ENCODE results near the gene IQGAP1.

Gene IQGAP1

DNA sequence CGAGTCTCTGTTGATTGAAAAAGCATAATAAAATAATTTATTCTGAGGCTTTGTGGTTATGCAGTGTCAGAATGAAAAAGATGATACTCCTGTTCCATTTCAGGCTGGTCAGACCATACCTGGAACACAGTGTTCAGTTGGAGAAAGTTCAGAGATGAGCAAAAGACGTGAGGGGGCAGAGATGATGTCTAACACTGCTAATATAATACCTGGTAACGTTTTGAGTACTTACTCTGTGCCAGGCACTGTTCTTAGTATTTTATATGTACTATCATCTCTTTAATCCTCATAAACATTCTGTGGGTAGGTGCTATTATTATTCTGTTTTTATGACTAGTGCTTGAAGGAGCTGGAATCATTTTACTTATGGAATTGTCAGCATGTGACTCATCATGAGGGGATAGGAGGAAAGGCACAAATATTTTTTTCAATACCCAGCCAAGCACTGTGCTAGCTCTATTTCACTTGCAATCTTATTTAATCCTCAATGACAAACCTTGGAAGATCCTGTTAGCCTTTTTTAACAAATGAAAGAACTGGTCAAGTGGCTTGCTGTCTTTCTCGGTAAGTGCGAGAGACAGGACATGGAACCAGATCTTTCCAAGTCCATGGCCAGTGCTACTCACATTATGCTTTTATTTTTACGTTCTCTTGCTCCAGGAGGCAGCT lies 31.8 kb downstream of the IQGAP1 start:
- ChIA-PET POLR2A (no interaction called here), CTCF (no interaction called here)
- no peaks in the 10 kb centered on the region for H3K36me3 ChIP-seq (ENCODE audit: control insufficient read depth in 4 of 4, insufficient read depth in 4 of 4, low read length in 3 of 4)
- H3K27me3 ChIP-seq (replicated peaks in 2 of 5; ENCODE audit: control insufficient read depth in 4 of 5, insufficient read depth in 5 of 5, low read length in 4 of 5), result peaks cover 0 to 41% (median 26%) of the 10 kb centered on the region in 5 experiments
- H3K27ac ChIP-seq (ENCODE audit: insufficient read depth in 1 of 2, low read depth in 1 of 2, low read length in 2 of 2, poor library complexity in 1 of 2, severe bottlenecking in 2 of 2), result no peak overlapping the region
- no peaks in the 10 kb centered on the region for H3K9me3 ChIP-seq (ENCODE audit: control extremely low read depth in 1 of 5, control insufficient read depth in 4 of 5, insufficient read depth in 2 of 5, low read depth in 1 of 5, low read length in 4 of 5)
- 93% methylated on average over 4 of the region's 6 CpGs for WGBS (ENCODE audit: insufficient coverage)
- no peak for DNase-seq
- no peak overlapping the region for H3K4me3 ChIP-seq (ENCODE audit: control insufficient read depth in 1 of 7, extremely low read depth in 1 of 7, insufficient read depth in 4 of 7, low read depth in 2 of 7, low read length in 6 of 7)
- peaks cover 0 to under 1% (median 0%) of the 10 kb centered on the region in 4 experiments for H3K4me1 ChIP-seq (ENCODE audit: control extremely low read depth in 1 of 4, control insufficient read depth in 4 of 4, insufficient read depth in 4 of 4, low read length in 3 of 4)

DNA sequence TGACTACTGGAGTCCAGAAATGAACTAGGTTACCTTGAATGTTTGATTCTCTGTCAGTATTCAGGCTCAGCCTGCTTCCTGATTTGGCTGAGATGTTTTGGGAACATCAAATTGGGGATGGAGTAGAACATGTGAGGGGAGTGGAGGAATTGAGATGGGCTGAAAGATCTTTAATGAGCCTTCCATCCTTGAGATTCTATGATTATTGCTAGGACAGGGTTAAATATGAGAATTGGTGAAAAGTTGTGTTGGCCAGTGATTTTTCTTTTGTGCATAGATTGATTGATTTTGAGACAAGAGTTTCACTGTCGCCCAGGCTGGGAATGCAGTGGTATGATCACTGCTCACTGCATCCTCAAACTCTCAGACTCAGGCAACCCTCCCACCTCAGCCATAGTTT lies 32.4 kb downstream of the IQGAP1 start:
- H3K27me3 ChIP-seq (replicated peaks in 2 of 5; ENCODE audit: control insufficient read depth in 4 of 5, insufficient read depth in 5 of 5, low read length in 4 of 5), result peaks cover 0 to 36% (median 24%) of the 10 kb centered on the region in 5 experiments
- H3K4me1 ChIP-seq (ENCODE audit: control extremely low read depth in 1 of 4, control insufficient read depth in 4 of 4, insufficient read depth in 4 of 4, low read length in 3 of 4), result no peaks in the 10 kb centered on the region
- H3K36me3 ChIP-seq (ENCODE audit: control insufficient read depth in 4 of 4, insufficient read depth in 4 of 4, low read length in 3 of 4), result no peaks in the 10 kb centered on the region
- no peak for DNase-seq
- no CpG with 5 or more reads among the region's 1 CpG for WGBS (ENCODE audit: insufficient coverage)
- no peak overlapping the region for H3K4me3 ChIP-seq (ENCODE audit: control insufficient read depth in 1 of 7, extremely low read depth in 1 of 7, insufficient read depth in 4 of 7, low read depth in 2 of 7, low read length in 6 of 7)
- H3K27ac ChIP-seq (ENCODE audit: insufficient read depth in 1 of 2, low read depth in 1 of 2, low read length in 2 of 2, poor library complexity in 1 of 2, severe bottlenecking in 2 of 2), result no peak overlapping the region
- H3K9me3 ChIP-seq (ENCODE audit: control extremely low read depth in 1 of 5, control insufficient read depth in 4 of 5, insufficient read depth in 2 of 5, low read depth in 1 of 5, low read length in 4 of 5), result no peaks in the 10 kb centered on the region
- CTCF ChIA-PET, result interaction anchor here (1.4 kb wide), 1 partner anchor 101 kb away, joined by 4 read pairs; no protein-coding TSS in a partner anchor
- POLR2A ChIA-PET, result no interaction called here

DNA sequence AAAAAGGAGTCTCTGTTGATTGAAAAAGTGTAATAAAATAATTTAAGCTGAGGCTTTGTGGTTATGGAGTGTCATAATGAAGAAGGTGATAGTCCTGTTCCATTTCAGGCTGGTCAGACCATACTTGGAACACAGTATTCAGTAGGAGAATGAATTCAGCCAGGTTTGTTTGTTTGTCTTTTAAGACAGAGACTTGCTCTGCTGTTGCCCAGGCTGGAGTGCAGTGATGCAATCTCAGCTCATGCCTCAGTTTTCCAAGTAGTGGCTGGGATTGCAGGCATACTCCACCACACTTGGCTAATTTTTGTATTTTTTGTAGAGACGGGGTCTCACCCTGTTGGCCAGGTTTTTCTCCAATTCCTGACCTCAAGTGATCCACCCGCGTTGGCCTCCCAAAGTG lies 33.5 kb downstream of the IQGAP1 start:
- Histone ChIP-seq H3K4me3 (ENCODE audit: control insufficient read depth in 1 of 7, extremely low read depth in 1 of 7, insufficient read depth in 4 of 7, low read depth in 2 of 7, low read length in 6 of 7) (no peak overlapping the region), H3K4me1 (ENCODE audit: control extremely low read depth in 1 of 4, control insufficient read depth in 4 of 4, insufficient read depth in 4 of 4, low read length in 3 of 4) (no peaks in the 10 kb centered on the region), H3K9me3 (ENCODE audit: control extremely low read depth in 1 of 5, control insufficient read depth in 4 of 5, insufficient read depth in 2 of 5, low read depth in 1 of 5, low read length in 4 of 5) (no peaks in the 10 kb centered on the region), H3K36me3 (ENCODE audit: control insufficient read depth in 4 of 4, insufficient read depth in 4 of 4, low read length in 3 of 4) (peaks cover 0 to 5% (median 1%) of the 10 kb centered on the region in 4 experiments), H3K27ac (ENCODE audit: insufficient read depth in 1 of 2, low read depth in 1 of 2, low read length in 2 of 2, poor library complexity in 1 of 2, severe bottlenecking in 2 of 2) (no peak overlapping the region), H3K27me3 (replicated peaks in 2 of 5; ENCODE audit: control insufficient read depth in 4 of 5, insufficient read depth in 5 of 5, low read length in 4 of 5) (peaks cover 0 to 33% (median 22%) of the 10 kb centered on the region in 5 experiments)
- DNase-seq, result no peak
- no CpG with 5 or more reads among the region's 3 CpGs for WGBS (ENCODE audit: insufficient coverage)
- ChIA-PET POLR2A (no interaction called here), CTCF (interaction anchor here (0.9 to 1.4 kb wide), 4 partner anchors 54 to 102 kb away, joined by 3 to 5 read pairs (median 4); no protein-coding TSS in a partner anchor)

DNA sequence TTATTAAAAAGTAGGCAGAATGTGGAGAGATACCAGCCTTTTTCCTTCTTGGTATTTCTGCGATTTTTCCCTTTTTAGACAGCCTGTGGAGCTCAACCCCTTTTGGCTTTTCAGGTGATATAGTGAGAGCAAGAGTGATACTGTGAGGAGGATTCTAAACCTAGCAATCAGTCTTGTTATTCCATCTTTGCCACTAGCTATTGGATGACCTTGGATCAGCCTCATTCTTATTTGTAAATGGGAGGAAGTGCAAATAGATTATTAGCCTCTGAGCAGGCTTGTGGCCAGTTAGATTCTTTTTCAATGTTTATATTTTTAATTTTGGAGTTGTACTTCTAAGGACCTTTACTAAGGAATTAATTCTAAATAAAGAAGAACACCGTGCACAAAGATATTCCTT lies 34.0 kb downstream of the IQGAP1 start:
- H3K9me3 ChIP-seq (ENCODE audit: control extremely low read depth in 1 of 5, control insufficient read depth in 4 of 5, insufficient read depth in 2 of 5, low read depth in 1 of 5, low read length in 4 of 5), result no peaks in the 10 kb centered on the region
- no peaks in the 10 kb centered on the region for H3K4me1 ChIP-seq (ENCODE audit: control extremely low read depth in 1 of 4, control insufficient read depth in 4 of 4, insufficient read depth in 4 of 4, low read length in 3 of 4)
- WGBS (ENCODE audit: insufficient coverage), result no CpG with 5 or more reads among the region's 2 CpGs
- H3K27ac ChIP-seq (ENCODE audit: insufficient read depth in 1 of 2, low read depth in 1 of 2, low read length in 2 of 2, poor library complexity in 1 of 2, severe bottlenecking in 2 of 2), result no peak overlapping the region
- DNase-seq, result no peak
- CTCF ChIA-PET, result interaction anchor here (0.9 to 1.4 kb wide), 4 partner anchors 53 to 103 kb away, joined by 3 to 5 read pairs (median 4); no protein-coding TSS in a partner anchor
- peaks cover 0 to 7% (median 3%) of the 10 kb centered on the region in 4 experiments for H3K36me3 ChIP-seq (ENCODE audit: control insufficient read depth in 4 of 4, insufficient read depth in 4 of 4, low read length in 3 of 4)
- H3K27me3 ChIP-seq (replicated peaks in 2 of 5; ENCODE audit: control insufficient read depth in 4 of 5, insufficient read depth in 5 of 5, low read length in 4 of 5), result peaks cover 0 to 30% (median 21%) of the 10 kb centered on the region in 5 experiments
- POLR2A ChIA-PET, result no interaction called here
- no peak overlapping the region for H3K4me3 ChIP-seq (ENCODE audit: control insufficient read depth in 1 of 7, extremely low read depth in 1 of 7, insufficient read depth in 4 of 7, low read depth in 2 of 7, low read length in 6 of 7)

DNA sequence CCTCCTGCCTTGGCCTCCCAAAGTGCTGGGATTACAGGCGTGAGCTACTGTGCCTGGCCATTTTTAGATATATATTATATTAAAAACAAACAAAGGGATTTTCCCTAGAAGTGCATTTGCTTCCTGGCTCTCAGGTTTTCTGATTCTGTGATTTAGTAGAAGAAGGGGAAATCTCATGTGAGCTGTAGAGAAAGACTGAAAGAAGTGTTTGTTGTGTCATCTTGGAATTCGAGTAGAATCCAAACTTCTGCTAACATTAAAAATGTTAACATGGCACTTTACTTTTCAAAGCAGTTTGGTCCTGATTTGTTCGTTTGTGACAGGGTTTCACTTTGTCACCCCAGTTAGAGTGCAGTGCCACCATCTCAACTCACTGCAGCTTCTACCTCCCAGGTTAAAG lies 34.9 kb downstream of the IQGAP1 start:
- no peaks in the 10 kb centered on the region for H3K4me1 ChIP-seq (ENCODE audit: control extremely low read depth in 1 of 4, control insufficient read depth in 4 of 4, insufficient read depth in 4 of 4, low read length in 3 of 4)
- no peak overlapping the region for H3K4me3 ChIP-seq (ENCODE audit: control insufficient read depth in 1 of 7, extremely low read depth in 1 of 7, insufficient read depth in 4 of 7, low read depth in 2 of 7, low read length in 6 of 7)
- DNase-seq, result no peak
- H3K27ac ChIP-seq (ENCODE audit: insufficient read depth in 1 of 2, low read depth in 1 of 2, low read length in 2 of 2, poor library complexity in 1 of 2, severe bottlenecking in 2 of 2), result no peak overlapping the region
- peaks cover 0 to 15% (median 5%) of the 10 kb centered on the region in 4 experiments for H3K36me3 ChIP-seq (ENCODE audit: control insufficient read depth in 4 of 4, insufficient read depth in 4 of 4, low read length in 3 of 4)
- ChIA-PET CTCF (interaction anchor here (1.0 kb wide), 1 partner anchor 122 kb away, joined by 3 read pairs; no protein-coding TSS in a partner anchor), POLR2A (no interaction called here)
- H3K9me3 ChIP-seq (ENCODE audit: control extremely low read depth in 1 of 5, control insufficient read depth in 4 of 5, insufficient read depth in 2 of 5, low read depth in 1 of 5, low read length in 4 of 5), result no peaks in the 10 kb centered on the region
- no CpG with 5 or more reads among the region's 3 CpGs for WGBS (ENCODE audit: insufficient coverage)
- peaks cover 0 to 29% (median 21%) of the 10 kb centered on the region in 5 experiments for H3K27me3 ChIP-seq (replicated peaks in 2 of 5; ENCODE audit: control insufficient read depth in 4 of 5, insufficient read depth in 5 of 5, low read length in 4 of 5)

DNA sequence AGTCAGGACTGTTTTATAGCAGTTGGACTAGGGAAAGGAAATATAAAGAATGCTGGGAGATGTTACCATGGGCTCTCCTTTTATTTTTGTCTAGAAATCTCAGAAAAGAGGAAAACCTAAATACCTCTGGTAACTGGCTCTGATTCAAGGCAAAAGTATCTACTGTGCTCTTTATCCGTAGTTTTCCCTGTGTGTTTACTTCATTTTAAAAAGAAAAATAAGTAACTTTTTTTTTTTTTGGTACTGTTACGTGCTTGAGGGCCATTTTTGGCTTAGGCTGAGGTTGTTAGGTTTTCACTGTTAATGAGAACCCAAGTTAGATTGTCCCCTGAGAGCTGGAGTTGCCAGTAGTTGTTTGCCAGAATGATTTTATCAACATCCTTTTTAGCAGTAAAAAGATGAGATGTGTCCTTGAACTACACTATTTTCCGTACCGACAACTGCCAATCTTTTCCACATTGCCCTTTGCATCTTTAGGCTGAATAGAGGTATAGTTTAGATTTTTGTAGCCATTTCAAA lies 35.8 kb downstream of the IQGAP1 start:
- Histone ChIP-seq H3K9me3 (ENCODE audit: control extremely low read depth in 1 of 5, control insufficient read depth in 4 of 5, insufficient read depth in 2 of 5, low read depth in 1 of 5, low read length in 4 of 5) (no peaks in the 10 kb centered on the region), H3K4me3 (ENCODE audit: control insufficient read depth in 1 of 7, extremely low read depth in 1 of 7, insufficient read depth in 4 of 7, low read depth in 2 of 7, low read length in 6 of 7) (no peak overlapping the region), H3K36me3 (ENCODE audit: control insufficient read depth in 4 of 4, insufficient read depth in 4 of 4, low read length in 3 of 4) (peaks cover 0 to 21% (median 7%) of the 10 kb centered on the region in 4 experiments), H3K27me3 (replicated peaks in 2 of 5; ENCODE audit: control insufficient read depth in 4 of 5, insufficient read depth in 5 of 5, low read length in 4 of 5) (peaks cover 0 to 25% (median 18%) of the 10 kb centered on the region in 5 experiments), H3K27ac (ENCODE audit: insufficient read depth in 1 of 2, low read depth in 1 of 2, low read length in 2 of 2, poor library complexity in 1 of 2, severe bottlenecking in 2 of 2) (no peak overlapping the region), H3K4me1 (ENCODE audit: control extremely low read depth in 1 of 4, control insufficient read depth in 4 of 4, insufficient read depth in 4 of 4, low read length in 3 of 4) (no peaks in the 10 kb centered on the region)
- CTCF ChIA-PET, result interaction anchor here (1.7 kb wide), 1 partner anchor 20 kb away, joined by 5 read pairs; no protein-coding TSS in a partner anchor
- POLR2A ChIA-PET, result interaction anchor here (0.6 kb wide), 1 partner anchor 137 kb away, joined by 3 read pairs; no protein-coding TSS in a partner anchor
- DNase-seq, result no peak
- WGBS (ENCODE audit: insufficient coverage), result no CpG with 5 or more reads among the region's 4 CpGs

DNA sequence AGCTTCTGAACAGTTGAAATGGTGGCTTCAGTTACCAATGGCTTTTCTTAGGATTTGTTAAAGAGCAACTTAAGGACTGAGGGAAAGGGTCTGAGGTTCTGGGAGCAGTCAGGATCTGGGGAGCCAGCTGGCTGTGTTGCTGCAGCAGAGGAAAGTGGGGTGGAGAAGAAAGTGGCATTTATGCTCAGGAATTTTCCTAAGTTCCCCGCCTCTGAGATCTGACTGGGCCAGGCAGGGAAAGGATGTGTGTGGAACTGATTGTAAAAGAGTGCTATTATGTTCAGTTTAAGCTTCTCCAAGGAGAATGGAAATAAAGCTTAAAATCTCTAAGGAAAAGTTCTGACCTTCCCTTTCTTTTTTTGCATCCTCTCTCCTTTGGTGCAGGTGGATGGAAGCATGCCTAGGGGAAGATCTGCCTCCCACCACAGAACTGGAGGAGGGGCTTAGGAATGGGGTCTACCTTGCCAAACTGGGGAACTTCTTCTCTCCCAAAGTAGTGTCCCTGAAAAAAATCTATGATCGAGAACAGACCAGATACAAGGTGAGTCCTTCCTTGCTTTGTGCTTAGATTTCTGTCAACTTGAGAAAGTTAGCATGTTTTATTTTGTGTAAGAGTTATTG lies 37.8 kb downstream of the IQGAP1 start:
- DNase-seq, result no peak
- Histone ChIP-seq H3K36me3 (ENCODE audit: control insufficient read depth in 4 of 4, insufficient read depth in 4 of 4, low read length in 3 of 4) (peaks cover 0 to 27% (median 10%) of the 10 kb centered on the region in 4 experiments), H3K27me3 (replicated peaks in 2 of 5; ENCODE audit: control insufficient read depth in 4 of 5, insufficient read depth in 5 of 5, low read length in 4 of 5) (peaks cover 0 to 14% (median 10%) of the 10 kb centered on the region in 5 experiments), H3K27ac (ENCODE audit: insufficient read depth in 1 of 2, low read depth in 1 of 2, low read length in 2 of 2, poor library complexity in 1 of 2, severe bottlenecking in 2 of 2) (no peak overlapping the region), H3K4me3 (ENCODE audit: control insufficient read depth in 1 of 7, extremely low read depth in 1 of 7, insufficient read depth in 4 of 7, low read depth in 2 of 7, low read length in 6 of 7) (no peak overlapping the region), H3K4me1 (ENCODE audit: control extremely low read depth in 1 of 4, control insufficient read depth in 4 of 4, insufficient read depth in 4 of 4, low read length in 3 of 4) (no peaks in the 10 kb centered on the region), H3K9me3 (ENCODE audit: control extremely low read depth in 1 of 5, control insufficient read depth in 4 of 5, insufficient read depth in 2 of 5, low read depth in 1 of 5, low read length in 4 of 5) (no peaks in the 10 kb centered on the region)
- 100% methylated on average over 1 of the region's 2 CpGs for WGBS (ENCODE audit: insufficient coverage)
- POLR2A ChIA-PET, result no interaction called here
- CTCF ChIA-PET, result interaction anchor here (1.2 to 2.0 kb wide), 3 partner anchors 23 to 64 kb away, joined by 3 to 7 read pairs (median 3); no protein-coding TSS in a partner anchor
